Brain pericyte (primary cell): Measurements from ENCODE around the gene TWIST2.

Source experiments
- DNase-seq: peaks from one replicate; pipeline ENCODE4 v3.0.0-alpha.2; 2012; ENCODE audit warnings: low read depth, low spot score

Gene TWIST2

GRCh38 chr2:238838786-238839327 is 9.0 kb upstream of the TWIST2 start:
- DNase-seq, result no peak

GRCh38 chr2:238839428-238839827 is 8.5 kb upstream of the TWIST2 start:
- no peak for DNase-seq

- DNase-seq, result no peak
Measured at GRCh38 chr2:238841542-238842164, 6.2 kb upstream of the TWIST2 start.

- no peak for DNase-seq
Measured at GRCh38 chr2:238843476-238843875, 4.4 kb upstream of the TWIST2 start.

GRCh38 chr2:238845583-238846377 is 2.1 kb upstream of the TWIST2 start:
- no peak for DNase-seq

- no peak for DNase-seq
Measured at GRCh38 chr2:238846378-238846627, 1.6 kb upstream of the TWIST2 start.

GRCh38 chr2:238846628-238847418 is 1.1 kb upstream of the TWIST2 start:
- DNase-seq, result no peak

- DNase-seq, result no peak
Measured at GRCh38 chr2:238847419-238847801, 475 bp upstream of the TWIST2 start.

GRCh38 chr2:238848691-238848975 is 748 bp downstream of the TWIST2 start:
- no peak for DNase-seq

- DNase-seq, result no peak
Measured at GRCh38 chr2:238848976-238849853, 1.3 kb downstream of the TWIST2 start.

- DNase-seq, result no peak
Measured at GRCh38 chr2:238850091-238850490, 2.2 kb downstream of the TWIST2 start.

GRCh38 chr2:238851026-238851425 is 3.1 kb downstream of the TWIST2 start:
- no peak for DNase-seq

GRCh38 chr2:238851761-238852160 is 3.9 kb downstream of the TWIST2 start:
- DNase-seq, result no peak

- no peak for DNase-seq
Measured at GRCh38 chr2:238852206-238852869, 4.5 kb downstream of the TWIST2 start.

- DNase-seq, result no peak
Measured at GRCh38 chr2:238853218-238853617, 5.3 kb downstream of the TWIST2 start.

GRCh38 chr2:238853721-238854120 is 5.8 kb downstream of the TWIST2 start:
- no peak for DNase-seq

GRCh38 chr2:238854246-238854645 is 6.4 kb downstream of the TWIST2 start:
- no peak for DNase-seq

GRCh38 chr2:238854699-238855229 is 6.9 kb downstream of the TWIST2 start:
- DNase-seq, result no peak

GRCh38 chr2:238855299-238855698 is 7.4 kb downstream of the TWIST2 start:
- DNase-seq, result no peak

GRCh38 chr2:238855891-238856580 is 8.2 kb downstream of the TWIST2 start:
- no peak for DNase-seq
